RPMI7951 (cell line): ENCODE data around the gene ERAP2. TPM values are rescaled to one million over a fixed set of nuclear protein-coding genes. Genes with fewer than 3 reads are reported as not detected.
A peak's percentile ranks its signal among the peaks of the same experiment; 100 is the strongest.
"Not testable (repeated sequence)": the region's sequence is repeated elsewhere in the genome, so short reads cannot be mapped to it uniquely, and the experiment has no call there.

Experiments used
- DNase-seq: peaks from one replicate; pipeline ENCODE4 v3.0.0-alpha.2; 2012; ENCODE audit warnings: low read depth
- total RNA-seq: library from RNA; depleted of rRNA; stranded (reverse); fragments of >200 nt; shearing (Covaris generic); gene quantifications from 2 replicates; pipeline ENCODE4 v1.2.3, GENCODE V29; 2014; rRNA removed

ERAP2 gene
- total RNA-seq = 136 and 159 TPM in 2 replicates

DNA sequence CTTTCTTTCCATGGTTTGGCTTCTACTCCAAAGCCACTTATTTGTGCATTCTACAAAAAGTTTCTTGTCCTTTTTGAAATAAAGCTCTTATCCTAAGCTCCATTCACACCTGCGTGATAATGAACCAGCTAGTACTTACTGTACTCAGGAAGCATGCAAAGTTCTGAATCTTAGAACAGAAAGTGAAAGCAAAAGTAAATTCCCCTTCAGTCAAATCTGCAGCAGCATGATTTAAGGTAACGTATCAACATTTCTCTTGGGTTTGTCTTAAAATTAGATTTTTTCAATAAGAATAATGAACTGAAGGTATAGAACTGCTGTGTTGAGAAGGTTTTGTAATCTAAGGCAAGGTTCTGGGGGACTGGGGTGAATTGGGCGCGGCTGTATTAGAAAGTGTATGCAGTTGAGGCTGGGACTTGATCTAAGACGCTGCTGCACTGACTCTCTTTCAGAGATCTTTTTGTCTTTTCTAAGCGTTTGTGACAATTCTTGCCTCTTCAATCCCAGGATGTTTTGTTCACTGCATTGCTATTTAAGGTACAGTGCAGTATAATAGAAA is at the start of gene ERAP2:
Gene ERAP2 (plus strand): TSS at position 209 of the 559 bp plus-strand sequence. CDS start 3,186 bp downstream, outside the sequence.
- peak; percentile 50 for DNase-seq

- no peak for DNase-seq
Measured at GRCh38 chr5:96829297-96829696, 47.0 kb upstream of the ERAP2 start.

- no peak for DNase-seq
Measured at GRCh38 chr5:96834016-96834415, 42.3 kb upstream of the ERAP2 start.

GRCh38 chr5:96835791-96836191 is 40.5 kb upstream of the ERAP2 start:
- no peak for DNase-seq

- no peak for DNase-seq
Measured at GRCh38 chr5:96836817-96837216, 39.5 kb upstream of the ERAP2 start.

DNA sequence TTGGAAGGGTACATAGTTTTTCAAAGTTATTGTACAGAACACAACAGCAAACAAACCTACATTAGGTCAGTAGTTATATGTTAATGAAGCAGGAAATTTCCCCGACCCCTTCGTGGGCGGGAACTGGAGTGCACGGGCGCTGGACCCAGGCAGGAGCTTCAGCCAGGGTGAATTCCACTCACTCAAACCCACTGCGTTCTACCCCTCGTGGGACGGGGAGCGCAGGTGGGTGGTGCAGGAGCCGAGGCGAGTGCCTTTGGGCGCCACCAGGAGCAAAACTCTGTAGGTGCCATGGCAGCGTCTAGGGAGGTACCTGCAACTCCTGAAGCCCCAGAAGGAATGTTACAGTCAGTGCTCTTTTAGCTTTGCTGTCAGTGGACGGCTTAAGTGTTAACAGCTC is 39.0 kb upstream of the ERAP2 start:
- DNase-seq = no peak

DNA sequence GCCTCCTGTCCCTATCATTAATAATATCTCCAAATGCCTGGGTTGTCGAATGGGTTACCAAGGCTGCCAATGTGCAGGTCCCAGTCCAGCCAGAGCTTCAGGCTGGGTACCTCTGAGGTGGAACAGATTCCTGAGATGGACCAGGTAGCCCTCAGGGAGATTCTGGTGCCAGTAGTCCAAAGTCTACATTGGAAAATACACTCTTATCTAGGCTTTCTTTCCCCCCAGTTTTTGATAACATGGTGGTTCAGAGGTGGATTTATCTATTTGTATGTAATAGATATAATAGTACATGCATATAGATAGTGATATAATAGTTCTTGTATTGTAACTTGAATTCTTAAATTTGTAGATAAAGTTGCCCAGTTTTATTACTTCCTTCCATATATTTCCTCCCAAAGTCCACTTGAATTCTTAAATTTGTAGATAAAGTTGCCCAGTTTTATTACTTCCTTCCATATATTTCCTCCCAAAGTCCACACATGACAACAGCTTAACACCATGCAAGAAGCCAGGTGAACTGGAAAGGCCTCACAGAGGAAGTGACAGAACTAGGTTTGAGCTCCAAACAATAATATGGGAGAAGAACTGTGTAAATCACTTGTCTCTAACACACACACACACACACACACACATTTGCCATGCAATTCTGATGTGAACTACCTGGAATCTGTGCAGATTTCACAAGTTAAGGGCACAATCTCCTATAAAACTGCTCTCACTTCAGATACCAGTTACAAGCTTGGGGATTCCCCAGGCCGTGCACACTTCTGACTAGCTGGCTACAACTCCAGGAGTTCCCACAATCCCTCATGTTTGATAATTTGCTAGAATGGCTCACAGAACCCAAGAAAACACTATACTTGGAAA is 37.9 kb upstream of the ERAP2 start:
- no peak for DNase-seq

- DNase-seq = peak; percentile 3
Measured at GRCh38 chr5:96839071-96839592, 37.2 kb upstream of the ERAP2 start.

GRCh38 chr5:96841931-96842330 is 34.4 kb upstream of the ERAP2 start:
- not testable (repeated sequence) for DNase-seq

- DNase-seq = peak; percentile 26
Measured at GRCh38 chr5:96843140-96843539, 33.2 kb upstream of the ERAP2 start.

DNA sequence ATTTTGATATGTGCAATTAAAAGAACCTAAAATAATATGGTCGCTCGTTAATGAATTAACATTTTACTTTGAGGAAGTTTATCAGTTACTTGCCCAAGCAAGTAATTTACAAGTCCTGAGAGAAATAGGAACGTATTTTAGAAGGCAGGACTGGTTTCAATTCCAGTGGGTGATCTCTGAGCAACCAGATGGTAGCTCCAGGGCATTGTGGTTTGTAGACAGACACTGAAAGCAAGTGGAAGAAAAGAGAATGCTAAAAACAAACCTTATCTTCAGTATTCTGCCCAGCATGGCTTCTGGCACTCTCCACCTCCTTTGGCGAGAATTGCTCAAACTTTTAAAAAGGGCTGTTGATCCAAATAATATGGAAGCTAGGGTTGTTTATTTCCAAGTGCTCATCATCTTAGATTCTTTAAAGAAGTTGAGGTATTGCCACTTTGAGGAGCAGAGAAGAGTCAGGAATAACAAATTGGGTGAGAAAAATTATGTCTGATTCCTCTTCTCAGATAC is 31.8 kb upstream of the ERAP2 start:
- peak; percentile 90 for DNase-seq

GRCh38 chr5:96851312-96852062 is 24.8 kb upstream of the ERAP2 start:
- DNase-seq = no peak

DNA sequence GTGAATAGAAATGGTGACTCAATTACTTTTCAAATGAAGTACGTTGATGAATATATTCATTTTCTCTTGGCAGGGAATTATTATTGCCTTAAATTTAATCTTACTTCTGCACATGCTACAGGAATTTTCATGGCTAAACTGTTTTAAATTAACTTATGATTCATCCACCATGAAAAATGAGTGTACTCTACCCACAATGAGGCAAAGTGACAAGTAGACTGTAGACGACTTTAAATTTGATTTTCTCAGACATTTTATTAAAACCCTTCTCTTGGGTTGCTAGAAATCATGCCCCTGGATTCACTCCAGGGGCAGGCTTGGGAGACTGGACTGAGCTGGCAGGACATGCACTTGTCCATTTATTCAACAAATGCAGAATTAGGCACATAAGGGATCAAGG is 23.5 kb upstream of the ERAP2 start:
- DNase-seq = peak; percentile 62

GRCh38 chr5:96854067-96854466 is 22.2 kb upstream of the ERAP2 start:
- DNase-seq = no peak

DNA sequence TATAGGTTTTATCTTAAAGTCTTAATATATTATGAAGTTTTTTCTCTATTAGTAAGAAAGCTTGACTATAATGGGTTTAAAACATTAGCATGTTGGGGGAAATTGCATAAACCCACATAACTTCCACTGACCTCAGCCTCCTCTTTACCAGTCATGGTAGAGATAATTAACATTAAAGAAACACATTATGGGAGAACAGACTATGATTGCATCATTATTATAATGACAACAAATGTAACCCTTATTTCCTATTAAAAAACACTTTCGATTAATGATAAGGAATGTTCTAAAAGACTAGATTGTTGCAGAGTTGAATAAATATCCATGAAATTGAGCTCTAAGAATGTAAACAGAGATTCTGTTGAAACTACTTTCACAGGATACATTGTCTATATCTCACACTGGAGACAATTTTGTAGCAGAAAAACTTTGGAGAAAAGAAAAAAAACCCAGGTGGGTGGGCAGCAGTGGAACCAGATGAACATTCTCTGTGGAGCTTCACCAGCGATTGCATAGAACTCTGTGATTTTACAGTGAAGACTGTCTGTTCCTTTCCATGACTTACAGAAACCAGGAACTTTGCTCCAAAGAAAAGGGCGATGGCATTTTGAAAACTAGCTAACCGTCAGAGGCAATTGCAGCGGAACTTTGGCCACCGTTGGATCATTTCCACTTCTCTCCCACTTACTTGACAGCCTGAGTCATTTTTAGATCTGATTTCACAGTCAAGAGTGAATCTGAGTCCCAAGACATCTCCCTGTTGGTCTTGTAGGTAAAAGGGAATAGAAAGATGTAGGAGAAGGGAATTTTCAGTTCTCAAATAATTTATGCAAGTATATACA is 21.0 kb upstream of the ERAP2 start:
- peak; percentile 83 for DNase-seq

DNA sequence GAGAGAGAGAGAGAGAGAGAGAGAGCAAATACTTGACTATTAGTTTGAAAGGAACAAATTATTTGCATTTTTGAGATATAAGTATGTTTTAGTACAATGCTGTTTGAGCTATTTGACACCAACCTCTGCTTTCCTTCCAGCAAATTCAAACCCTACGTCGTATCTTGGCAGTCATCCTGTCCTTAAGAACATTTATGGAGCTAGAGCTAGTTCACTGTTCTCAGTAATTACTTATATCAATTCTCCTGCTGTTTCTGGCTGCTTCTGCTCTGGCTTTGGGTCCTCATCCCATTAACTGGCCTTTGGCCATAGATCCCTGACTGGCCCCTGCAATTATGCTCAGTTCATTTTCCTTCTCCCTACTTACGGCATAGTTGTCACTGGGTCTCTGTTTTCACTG is 19.9 kb upstream of the ERAP2 start:
- DNase-seq = no peak

DNA sequence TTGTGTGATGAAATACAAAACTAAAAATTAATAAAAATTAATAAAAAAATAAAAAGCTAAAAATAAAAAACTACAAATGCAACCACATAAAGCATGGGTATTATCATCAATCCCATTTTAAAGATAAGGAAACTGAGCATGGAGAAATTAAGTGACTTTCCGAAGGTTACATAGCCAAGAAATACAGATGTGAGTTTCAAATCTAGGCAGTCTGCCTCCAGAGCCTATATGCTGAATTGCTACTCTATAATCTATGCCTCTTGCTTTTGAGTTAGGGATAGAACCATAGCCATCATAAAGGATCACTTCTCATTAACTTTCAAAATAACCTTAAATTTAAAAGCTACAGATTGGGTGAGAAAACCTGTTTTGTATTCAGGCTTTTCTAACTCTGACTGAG is 18.8 kb upstream of the ERAP2 start:
- no peak for DNase-seq

DNA sequence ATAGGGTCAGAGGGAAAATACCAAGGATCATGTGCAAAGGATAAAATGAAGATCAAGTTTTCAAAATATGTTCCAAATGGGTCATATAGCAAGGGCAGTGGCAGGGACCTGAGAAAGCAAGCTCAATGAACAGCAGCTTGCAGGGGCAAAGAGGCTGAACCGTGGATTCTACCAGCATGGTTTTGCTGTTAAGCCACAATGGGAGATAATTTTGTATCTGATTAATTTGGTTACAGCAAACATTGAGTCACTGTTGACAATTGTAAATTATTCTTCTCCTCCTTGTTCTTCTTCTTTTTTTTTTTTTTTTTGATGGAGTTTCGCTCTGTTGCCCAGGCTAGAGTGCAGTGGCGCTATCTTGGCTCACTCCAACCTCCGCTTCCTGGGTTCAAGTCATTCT is 18.4 kb upstream of the ERAP2 start:
- DNase-seq = no peak

DNA sequence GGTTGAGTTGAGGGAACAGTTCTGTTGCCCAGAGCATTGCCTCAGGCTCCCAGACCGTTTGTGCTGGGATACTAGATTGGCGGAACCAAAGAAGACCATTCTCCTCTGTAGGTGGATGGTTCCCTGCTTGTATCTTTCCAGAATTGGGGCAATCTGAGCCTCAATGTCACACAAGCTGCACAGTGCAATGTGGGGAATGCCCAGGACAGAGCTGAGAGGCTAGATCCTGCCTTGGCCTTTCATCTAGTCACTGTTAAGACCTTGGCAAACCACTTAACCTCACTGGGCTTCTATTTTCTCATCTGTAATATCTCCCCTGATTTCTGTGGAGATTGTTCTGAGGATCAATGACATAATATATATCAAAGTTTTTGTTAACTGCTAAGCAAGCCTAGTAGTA is 16.9 kb upstream of the ERAP2 start:
- no peak for DNase-seq

DNA sequence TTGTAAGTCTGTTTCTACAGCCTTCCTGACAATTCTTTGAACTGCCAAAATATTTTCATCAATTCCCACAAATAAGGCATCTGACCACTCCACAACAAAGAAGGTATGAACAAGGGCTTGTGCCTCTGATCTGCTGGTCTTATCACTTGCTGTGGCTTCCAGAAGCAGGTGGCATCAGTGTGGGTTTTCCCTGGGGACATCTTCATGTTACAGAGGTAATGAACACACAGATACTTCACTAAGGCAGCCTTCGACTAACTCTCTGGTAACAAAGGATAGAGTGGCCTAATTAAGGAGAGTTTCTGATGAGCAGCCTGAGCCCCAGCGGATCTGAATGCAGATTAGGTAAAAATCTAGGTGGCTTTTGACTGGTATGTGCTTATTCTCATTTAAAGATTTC is 15.2 kb upstream of the ERAP2 start:
- no peak for DNase-seq

- no peak for DNase-seq
Measured at GRCh38 chr5:96863114-96863513, 13.2 kb upstream of the ERAP2 start.
